H9 (cell line): ENCODE results near the gene NR2C1. TPM values are rescaled to one million over a fixed set of nuclear protein-coding genes. Genes with fewer than 3 reads are reported as not detected.
A peak's percentile ranks its signal among the peaks of the same experiment; 100 is the strongest.

ENCODE experiments used
- DNase-seq: peaks from one replicate; pipeline ENCODE4 v3.0.0-alpha.2; 2017
- H2AFZ ChIP-seq: one replicate; pipeline ENCODE4 v1.6.1; 2013; ENCODE audit warnings: mild to moderate bottlenecking, low read length, control low read depth, moderate library complexity
- H2AK5ac ChIP-seq: 2 replicates; pipeline ENCODE4 v1.6.1; 2013; ENCODE audit warnings: low read length, control low read depth, mixed read lengths; ENCODE audit not compliant: insufficient read length
- H2BK120ac ChIP-seq: one replicate; pipeline ENCODE4 v1.6.1; 2013; ENCODE audit warnings: low read depth, mild to moderate bottlenecking, low read length, control low read depth, inconsistent platforms; ENCODE audit not compliant: poor library complexity, severe bottlenecking
- H2BK12ac ChIP-seq: 2 replicates; pipeline ENCODE4 v1.6.1; 2013; ENCODE audit warnings: low read length, control low read depth, mixed read lengths, low read depth; ENCODE audit not compliant: insufficient read length
- H2BK15ac ChIP-seq: 2 replicates; pipeline ENCODE4 v1.6.1; 2013; ENCODE audit warnings: low read depth, low read length, control low read depth
- H2BK20ac ChIP-seq: one replicate; pipeline ENCODE4 v1.6.1; 2013; ENCODE audit warnings: low read depth, mild to moderate bottlenecking, low read length, control low read depth, inconsistent platforms; ENCODE audit not compliant: poor library complexity, severe bottlenecking
- H2BK5ac ChIP-seq: 2 replicates; pipeline ENCODE4 v1.6.1; 2013; ENCODE audit warnings: low read length, control low read depth, mixed read lengths; ENCODE audit not compliant: insufficient read length
- H3K14ac ChIP-seq: 2 replicates; pipeline ENCODE4 v1.6.1; 2013; ENCODE audit warnings: low read length, control low read depth; ENCODE audit not compliant: insufficient read depth
- H3K18ac ChIP-seq: 2 replicates; pipeline ENCODE4 v1.6.1; 2013; ENCODE audit warnings: low read depth, mild to moderate bottlenecking, mixed read lengths, low read length, control low read depth; ENCODE audit not compliant: insufficient read length
- H3K23ac ChIP-seq: 2 replicates; pipeline ENCODE4 v1.6.1; 2013; ENCODE audit warnings: low read length, control low read depth, mixed read lengths, low read depth; ENCODE audit not compliant: insufficient read length
- H3K23me2 ChIP-seq: 2 replicates; pipeline ENCODE4 v1.6.1; 2013; ENCODE audit warnings: low read depth, mild to moderate bottlenecking, mixed read lengths, low read length, control low read depth; ENCODE audit not compliant: insufficient read length, poor library complexity, severe bottlenecking
- H3K27ac ChIP-seq: 2 replicates; pipeline ENCODE4 v1.5.1; 2013; ENCODE audit warnings: low read length, control low read depth, mixed read lengths, low read depth; ENCODE audit not compliant: insufficient read length
- H3K27me3 ChIP-seq: 2 replicates; pipeline ENCODE4 v1.6.1; 2013; ENCODE audit warnings: low read length, control low read depth, inconsistent platforms; ENCODE audit not compliant: insufficient read depth
- H3K4ac ChIP-seq: 2 replicates; pipeline ENCODE4 v1.6.1; 2013; ENCODE audit warnings: low read depth, mild to moderate bottlenecking, control low read depth, inconsistent platforms, low read length, moderate library complexity
- H3K4me1 ChIP-seq: 2 replicates; pipeline ENCODE4 v1.6.1; 2013; ENCODE audit warnings: low read length, control low read depth, inconsistent platforms; ENCODE audit not compliant: insufficient read depth
- H3K4me2 ChIP-seq: 2 replicates; pipeline ENCODE4 v1.6.1; 2013; ENCODE audit warnings: low read length, control low read depth, mixed read lengths; ENCODE audit not compliant: insufficient read length, insufficient read depth
- H3K56ac ChIP-seq: 2 replicates; pipeline ENCODE4 v1.6.1; 2013; ENCODE audit warnings: low read depth, mild to moderate bottlenecking, mixed read lengths, low read length, control low read depth; ENCODE audit not compliant: insufficient read length
- H3K79me1 ChIP-seq: 2 replicates; pipeline ENCODE4 v1.6.1; 2013; ENCODE audit warnings: low read depth, mild to moderate bottlenecking, moderate library complexity, low read length, control low read depth, inconsistent platforms; ENCODE audit not compliant: insufficient read depth, poor library complexity, severe bottlenecking
- H3K79me2 ChIP-seq: 2 replicates; pipeline ENCODE4 v1.6.1; 2013; ENCODE audit warnings: low read length, control low read depth, inconsistent platforms; ENCODE audit not compliant: insufficient read depth
- H3K9ac ChIP-seq: 2 replicates; pipeline ENCODE4 v1.6.1; 2013; ENCODE audit warnings: low read length, control low read depth, mixed read lengths; ENCODE audit not compliant: insufficient read length; ENCODE audit errors: extremely low read depth
- H3K9me3 ChIP-seq: one replicate; pipeline ENCODE4 v1.6.1; 2013; ENCODE audit warnings: low read depth, low read length, inconsistent platforms; ENCODE audit not compliant: control insufficient read depth
- H3T11ph ChIP-seq: one replicate; pipeline ENCODE4 v1.6.1; 2013; ENCODE audit warnings: mild to moderate bottlenecking, low read length, control low read depth, inconsistent platforms
- H4K20me1 ChIP-seq: one replicate; pipeline ENCODE4 v1.6.1; 2013; ENCODE audit not compliant: control insufficient read depth, insufficient read length, insufficient read depth
- H4K5ac ChIP-seq: 2 replicates; pipeline ENCODE4 v1.6.1; 2013; ENCODE audit warnings: low read depth, mild to moderate bottlenecking, mixed read lengths, low read length, control low read depth; ENCODE audit not compliant: insufficient read length
- H4K8ac ChIP-seq: replicated peaks from 2 replicates; pipeline ENCODE4 v1.6.1; 2013; ENCODE audit warnings: low read length, control low read depth, mixed read lengths, low read depth; ENCODE audit not compliant: insufficient read length
- H4K91ac ChIP-seq: 2 replicates; pipeline ENCODE4 v1.6.1; 2013; ENCODE audit warnings: low read depth, mild to moderate bottlenecking, moderate library complexity, mixed read lengths, low read length, control low read depth; ENCODE audit not compliant: insufficient read length
- H3K27ac Mint-ChIP-seq, 3 experiments: 2 replicates in 2 of 3; 3 replicates in 1 of 3; pipeline ENCODE4 v1.8.0; 2020 to 2021; ENCODE audit warnings: mixed read lengths in 3 of 3, mild to moderate bottlenecking in 1 of 3, moderate library complexity in 1 of 3
- H3K27me3 Mint-ChIP-seq: 2 replicates; pipeline ENCODE4 v1.8.0; 2021; ENCODE audit warnings: low read depth, mild to moderate bottlenecking, moderate library complexity, mixed read lengths
- H3K36me3 Mint-ChIP-seq, 3 experiments: 2 replicates in 2 of 3; 3 replicates in 1 of 3; pipeline ENCODE4 v1.8.0; 2020 to 2021; ENCODE audit warnings: low read depth in 3 of 3, mixed read lengths in 3 of 3; ENCODE audit not compliant: insufficient read depth in 1 of 3
- H3K4me1 Mint-ChIP-seq, 2 experiments: 2 replicates each; pipeline ENCODE4 v1.8.0; 2020; ENCODE audit warnings: mixed read lengths in 2 of 2
- H3K4me3 Mint-ChIP-seq, 2 experiments: 2 replicates in 1 of 2; 3 replicates in 1 of 2; pipeline ENCODE4 v1.8.0; 2020 to 2021; ENCODE audit warnings: mild to moderate bottlenecking in 2 of 2, mixed read lengths in 2 of 2, moderate library complexity in 1 of 2
- H3K9me3 Mint-ChIP-seq, 2 experiments: 2 replicates in 1 of 2; 3 replicates in 1 of 2; pipeline ENCODE4 v1.8.0; 2020; ENCODE audit warnings: mild to moderate bottlenecking in 2 of 2, mixed read lengths in 2 of 2, moderate library complexity in 1 of 2
- CTCF ChIP-seq: fragments of 200-600 bp; sonication (generic); conservative IDR thresholded peaks from 3 replicates; pipeline ENCODE4 v1.8.0; 2021; ENCODE audit warnings: antibody characterized with exemption, mild to moderate bottlenecking
- WGBS: extraction: QIAGEN DNeasy Blood & Tissue Kit; methylation state at CpG from one replicate; pipeline ENCODE4 v1.1.7; 2013; ENCODE audit warnings: missing lambda C conversion rate, low lambda C conversion rate, mixed read lengths; ENCODE audit not compliant: insufficient read length; ENCODE audit errors: extremely low coverage; 5-methylcytosine and 5-hydroxymethylcytosine counted together
- total RNA-seq: library from RNA; stranded (reverse); gene quantifications from 2 replicates; pipeline ENCODE4 v1.2.1, GENCODE V29; 2021

Gene NR2C1
- total RNA-seq, 1 experiment from 2014 or later: 47.0 TPM

DNA sequence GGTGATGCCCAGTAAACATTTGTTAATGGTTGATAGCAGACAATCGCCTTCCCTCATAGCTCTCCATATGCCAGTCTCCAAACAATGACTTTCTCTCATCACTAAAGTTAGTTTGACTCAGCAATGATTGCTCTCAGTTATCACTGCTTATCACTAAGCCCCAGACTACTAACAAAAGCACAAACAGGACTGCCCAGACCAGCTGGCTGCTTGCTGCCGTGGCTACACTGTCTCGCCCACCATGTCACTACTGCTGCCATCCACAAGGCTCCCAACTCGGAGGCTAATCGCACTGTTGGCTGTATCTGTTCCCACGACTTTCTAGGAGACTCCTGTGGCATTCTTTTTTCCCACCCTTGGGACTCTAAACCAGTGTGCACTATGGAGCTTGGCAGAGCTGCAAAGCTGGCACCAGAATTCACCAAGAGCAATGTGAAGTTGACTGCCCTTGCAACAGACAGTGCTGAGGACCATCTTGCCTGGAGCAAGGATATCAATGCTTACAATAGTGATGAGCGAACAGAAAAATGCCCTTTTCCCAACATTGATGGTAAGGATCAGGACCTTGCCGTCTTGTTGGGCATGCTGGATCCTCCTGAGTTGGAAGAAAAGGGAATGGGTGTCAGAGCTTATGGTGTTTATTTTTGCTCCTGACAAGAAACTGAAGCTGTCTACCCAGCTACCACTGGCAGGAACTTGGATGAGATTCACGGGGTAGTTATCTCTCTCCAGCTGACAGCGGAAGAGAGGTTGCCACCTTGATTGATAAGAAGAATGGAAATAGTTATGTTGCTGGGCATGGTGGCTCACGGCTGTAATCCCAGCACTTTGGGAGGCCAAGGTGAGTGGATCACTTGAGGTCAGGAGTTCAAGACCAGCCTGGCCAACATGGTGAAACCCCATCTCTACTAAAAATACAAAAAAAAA, 27.1 kb upstream of the NR2C1 start:
- no CpG with 5 or more reads among the region's 11 CpGs for WGBS
- Histone ChIP-seq H3K27ac (no peak overlapping the region), H3K79me2 (no peaks in the 10 kb centered on the region)

More for the DNA sequence above, 27.1 kb upstream of the NR2C1 start:
- Histone ChIP-seq H3K4me1 (no peaks in the 10 kb centered on the region), H2AFZ (no peak overlapping the region), H4K91ac (no peak overlapping the region), H3K4me2 (no peak overlapping the region), H3K14ac (no peak overlapping the region), H2BK15ac (no peak overlapping the region), H2BK20ac (no peak overlapping the region), H2BK5ac (no peak overlapping the region), H3K9ac (no peak overlapping the region), H3T11ph (no peak overlapping the region), H3K56ac (no peak overlapping the region), H3K4ac (no peak overlapping the region), H3K23ac (no peak overlapping the region), H2BK120ac (no peak overlapping the region), H3K23me2 (no peaks in the 10 kb centered on the region), H4K5ac (no peak overlapping the region), H3K27me3 (no peaks in the 10 kb centered on the region), H4K8ac (no peak overlapping the region), H3K79me1 (no peaks in the 10 kb centered on the region), H4K20me1 (no peaks in the 10 kb centered on the region), H2BK12ac (no peak overlapping the region), H3K18ac (no peak overlapping the region), H2AK5ac (no peak overlapping the region), H3K9me3 (no peaks in the 10 kb centered on the region)
- Mint-ChIP-seq H3K27me3 (no peaks in the 10 kb centered on the region), H3K36me3 (peaks cover 14 to 65% (median 59%) of the 10 kb centered on the region in 3 experiments; a peak in 6 of 7 replicates), H3K27ac (peak overlapping the region in 1 of 3 experiments; percentile 3; a peak in 3 of 7 replicates), H3K4me3 (no peak overlapping the region), H3K4me1 (no peaks in the 10 kb centered on the region), H3K9me3 (no peaks in the 10 kb centered on the region; a peak in 1 of 5 replicates)
- no peak for TF ChIP-seq CTCF
- DNase-seq: no peak
